Cardiac fibroblast (primary cell): ENCODE data around the gene GPR31.
A peak's percentile ranks its signal among the peaks of the same experiment; 100 is the strongest.

Source experiments
- DNase-seq, 2 donors: peaks; one replicate each; pipeline versions ENCODE4 v3.0.0 to v3.0.0-alpha.2; 2010; ENCODE audit warnings: low read depth in 2 of 2
- H3K4me3 ChIP-seq, 2 donors: replicated peaks in 1 of 2; 1 replicate in 1 of 2; 2 replicates in 1 of 2; pipeline ENCODE4 v1.5.1; 2011; ENCODE audit warnings: low read depth in 2 of 2, low read length in 2 of 2, mild to moderate bottlenecking in 2 of 2, moderate library complexity in 1 of 2
- CTCF ChIP-seq: IDR thresholded peaks from one replicate; pipeline ENCODE4 v1.5.1; 2011; ENCODE audit warnings: low read depth, mild to moderate bottlenecking, low read length, inconsistent platforms

GPR31 gene

GRCh38 chr6:167118006-167118405 lies 39.8 kb downstream of the GPR31 start:
- no peak for TF ChIP-seq CTCF
- no peak for DNase-seq
- H3K4me3 ChIP-seq, result no peak overlapping the region

GRCh38 chr6:167116838-167117228 lies 40.9 kb downstream of the GPR31 start:
- no peak for TF ChIP-seq CTCF
- H3K4me3 ChIP-seq, result no peak overlapping the region
- DNase-seq, result no peak

GRCh38 chr6:167116109-167116837 lies 41.5 kb downstream of the GPR31 start:
- H3K4me3 ChIP-seq, result no peak overlapping the region

GRCh38 chr6:167115054-167115453 lies 42.7 kb downstream of the GPR31 start:
- no peak for TF ChIP-seq CTCF
- H3K4me3 ChIP-seq, result no peak overlapping the region
- DNase-seq, result no peak

More at GRCh38 chr6:167116109-167116837, 41.5 kb downstream of the GPR31 start:
- no peak for TF ChIP-seq CTCF
- peak in 1 of 2 donors; percentile 35 for DNase-seq

- no peak for DNase-seq
- TF ChIP-seq CTCF, result no peak
- H3K4me3 ChIP-seq, result no peak overlapping the region
Observed at GRCh38 chr6:167113935-167114910, 43.6 kb downstream of the GPR31 start.

GRCh38 chr6:167113047-167113754 lies 44.6 kb downstream of the GPR31 start:
- no peak for TF ChIP-seq CTCF
- DNase-seq, result no peak
- no peak overlapping the region for H3K4me3 ChIP-seq
